ENCODE measurements around the gene SP9.

Gene SP9

DNA sequence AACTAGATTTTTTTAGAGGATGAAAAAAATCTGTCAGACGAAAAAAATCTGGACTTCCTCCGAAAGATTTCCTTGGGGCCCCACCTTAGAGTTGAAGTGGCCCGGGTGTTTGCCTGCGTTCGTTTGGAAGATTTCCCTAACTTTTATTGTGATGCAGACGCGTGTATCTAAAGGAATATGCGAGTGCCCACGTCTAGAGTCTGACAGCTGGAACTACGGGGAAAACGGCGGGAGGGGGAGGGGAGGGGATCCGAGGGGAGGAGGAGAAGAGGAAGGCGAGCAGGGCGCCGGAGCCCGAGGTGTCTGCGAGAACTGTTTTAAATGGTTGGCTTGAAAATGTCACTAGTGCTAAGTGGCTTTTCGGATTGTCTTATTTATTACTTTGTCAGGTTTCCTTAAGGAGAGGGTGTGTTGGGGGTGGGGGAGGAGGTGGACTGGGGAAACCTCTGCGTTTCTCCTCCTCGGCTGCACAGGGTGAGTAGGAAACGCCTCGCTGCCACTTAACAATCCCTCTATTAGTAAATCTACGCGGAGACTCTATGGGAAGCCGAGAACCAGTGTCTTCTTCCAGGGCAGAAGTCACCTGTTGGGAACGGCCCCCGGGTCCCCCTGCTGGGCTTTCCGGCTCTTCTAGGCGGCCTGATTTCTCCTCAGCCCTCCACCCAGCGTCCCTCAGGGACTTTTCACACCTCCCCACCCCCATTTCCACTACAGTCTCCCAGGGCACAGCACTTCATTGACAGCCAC is 2.4 kb upstream of the SP9 start:
- H3K4me3 ChIP-seq (ENCODE audit: low read depth, low read length), result peak overlapping the region; percentile 6; the same call in 1 of the 2 replicates
- TF ChIP-seq, protein P1, sequence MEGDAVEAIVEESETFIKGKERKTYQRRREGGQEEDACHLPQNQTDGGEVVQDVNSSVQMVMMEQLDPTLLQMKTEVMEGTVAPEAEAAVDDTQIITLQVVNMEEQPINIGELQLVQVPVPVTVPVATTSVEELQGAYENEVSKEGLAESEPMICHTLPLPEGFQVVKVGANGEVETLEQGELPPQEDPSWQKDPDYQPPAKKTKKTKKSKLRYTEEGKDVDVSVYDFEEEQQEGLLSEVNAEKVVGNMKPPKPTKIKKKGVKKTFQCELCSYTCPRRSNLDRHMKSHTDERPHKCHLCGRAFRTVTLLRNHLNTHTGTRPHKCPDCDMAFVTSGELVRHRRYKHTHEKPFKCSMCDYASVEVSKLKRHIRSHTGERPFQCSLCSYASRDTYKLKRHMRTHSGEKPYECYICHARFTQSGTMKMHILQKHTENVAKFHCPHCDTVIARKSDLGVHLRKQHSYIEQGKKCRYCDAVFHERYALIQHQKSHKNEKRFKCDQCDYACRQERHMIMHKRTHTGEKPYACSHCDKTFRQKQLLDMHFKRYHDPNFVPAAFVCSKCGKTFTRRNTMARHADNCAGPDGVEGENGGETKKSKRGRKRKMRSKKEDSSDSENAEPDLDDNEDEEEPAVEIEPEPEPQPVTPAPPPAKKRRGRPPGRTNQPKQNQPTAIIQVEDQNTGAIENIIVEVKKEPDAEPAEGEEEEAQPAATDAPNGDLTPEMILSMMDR (IDR thresholded peaks at IDR 0.05; ENCODE audit: insufficient read depth, low read length, missing control alignments), result no peak
- DNase-seq (ENCODE audit: low read depth, low spot score), result no peak
- ChIA-PET POLR2A (no interaction called here), CTCF (no interaction called here)

DNA sequence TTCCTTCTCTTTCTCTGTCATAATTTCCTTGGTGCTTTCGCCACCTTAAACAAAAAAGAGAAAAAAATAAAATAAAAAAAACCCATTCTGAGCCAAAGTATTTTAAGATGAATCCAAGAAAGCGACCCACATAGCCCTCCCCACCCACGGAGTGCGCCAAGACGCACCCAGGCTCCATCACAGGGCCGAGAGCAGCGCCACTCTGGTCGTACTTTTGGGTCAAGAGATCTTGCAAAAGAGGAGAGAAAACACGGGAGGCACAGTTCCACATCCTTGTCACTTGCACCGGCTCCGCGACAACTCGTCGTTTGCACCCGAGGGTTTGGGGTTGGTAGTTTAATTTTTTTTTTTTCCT is 1.8 kb upstream of the SP9 start:
- CTCF ChIA-PET, result no interaction called here
- H3K4me3 ChIP-seq (ENCODE audit: low read depth, low read length), result peak overlapping the region; percentile 16; the same call in 1 of the 2 replicates
- no peak for DNase-seq (ENCODE audit: low read depth, low spot score)
- POLR2A ChIA-PET, result no interaction called here
- TF ChIP-seq, protein P1 (IDR thresholded peaks at IDR 0.05; ENCODE audit: insufficient read depth, low read length, missing control alignments), result no peak

DNA sequence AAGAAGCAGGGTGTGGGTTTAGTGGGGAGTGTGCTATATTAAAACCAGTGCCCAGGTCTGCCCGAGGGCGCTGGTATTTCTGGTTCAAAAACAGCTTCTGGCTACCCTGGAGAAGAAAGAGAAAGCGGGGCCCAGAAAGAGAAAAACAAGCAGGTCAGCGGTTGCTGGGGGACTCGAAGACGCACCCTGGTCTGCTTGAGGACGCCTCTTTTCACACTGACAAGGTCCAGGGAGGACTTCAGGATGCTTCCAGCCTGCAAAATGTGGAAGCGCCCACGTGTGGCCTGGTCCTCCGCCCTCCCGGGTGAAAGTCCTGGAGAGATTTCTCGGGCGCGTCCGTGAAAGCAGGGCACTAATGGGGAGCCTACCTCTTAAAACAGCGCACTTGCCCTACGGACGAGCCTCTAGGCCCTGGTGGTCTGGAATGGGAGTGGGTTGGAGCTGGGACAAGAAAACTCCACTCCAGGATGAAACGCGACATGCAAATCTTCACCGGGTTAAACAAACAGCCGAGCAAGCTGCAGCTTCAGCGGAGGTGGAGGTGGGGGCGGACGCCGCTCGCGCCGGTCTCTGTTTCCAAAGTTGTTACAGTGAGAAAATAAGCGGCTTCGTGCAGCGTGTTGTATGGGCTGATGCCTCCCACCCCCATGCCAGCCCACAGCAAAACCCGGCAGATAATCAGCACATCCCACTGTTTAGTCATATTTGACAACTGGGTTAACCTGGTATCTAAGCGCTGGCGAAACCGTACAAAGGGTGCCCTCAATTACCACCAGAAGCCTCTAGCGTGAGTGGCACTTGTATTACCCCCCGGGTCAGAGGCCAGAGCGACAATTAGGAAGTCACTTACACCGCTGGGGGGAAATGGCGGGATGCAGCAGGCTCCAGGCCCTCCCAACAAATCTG is 1.1 kb upstream of the SP9 start:
- POLR2A ChIA-PET, result no interaction called here
- TF ChIP-seq, protein P1 (IDR thresholded peaks at IDR 0.05; ENCODE audit: insufficient read depth, low read length, missing control alignments), result no peak
- CTCF ChIA-PET, result interaction anchor here (1.2 kb wide), 1 partner anchor 14 kb away, joined by 3 read pairs; no protein-coding TSS in a partner anchor
- peak overlapping the region; percentile 34 for H3K4me3 ChIP-seq (ENCODE audit: low read depth, low read length)
- no peak for DNase-seq (ENCODE audit: low read depth, low spot score)

DNA sequence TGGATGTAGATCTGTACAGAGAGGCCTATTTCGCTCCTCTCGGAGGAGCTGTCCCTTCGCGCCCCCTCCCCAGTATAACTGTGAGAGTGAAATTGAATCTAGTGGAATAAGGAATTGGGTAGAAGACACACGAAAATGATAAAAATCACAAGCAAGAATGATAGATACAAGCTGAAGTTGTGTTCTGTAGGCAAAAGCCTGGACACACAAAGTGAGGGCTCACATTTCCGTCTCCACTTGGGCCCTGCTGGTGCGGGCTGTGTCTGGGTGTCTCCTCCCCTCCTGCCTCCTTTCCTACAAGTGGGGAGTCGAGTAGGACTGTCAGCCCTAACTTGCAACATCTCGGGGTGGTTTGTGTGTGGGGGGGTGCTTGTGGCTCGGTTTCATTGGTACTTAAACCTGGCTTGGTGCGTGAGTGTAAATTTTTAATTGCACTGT is 457 bp upstream of the SP9 start:
- CTCF ChIA-PET, result interaction anchor here (1.2 to 3.1 kb wide), 2 partner anchors 9 to 14 kb away, joined by 3 to 11 read pairs; no protein-coding TSS in a partner anchor
- DNase-seq (ENCODE audit: low read depth, low spot score), result no peak

DNA sequence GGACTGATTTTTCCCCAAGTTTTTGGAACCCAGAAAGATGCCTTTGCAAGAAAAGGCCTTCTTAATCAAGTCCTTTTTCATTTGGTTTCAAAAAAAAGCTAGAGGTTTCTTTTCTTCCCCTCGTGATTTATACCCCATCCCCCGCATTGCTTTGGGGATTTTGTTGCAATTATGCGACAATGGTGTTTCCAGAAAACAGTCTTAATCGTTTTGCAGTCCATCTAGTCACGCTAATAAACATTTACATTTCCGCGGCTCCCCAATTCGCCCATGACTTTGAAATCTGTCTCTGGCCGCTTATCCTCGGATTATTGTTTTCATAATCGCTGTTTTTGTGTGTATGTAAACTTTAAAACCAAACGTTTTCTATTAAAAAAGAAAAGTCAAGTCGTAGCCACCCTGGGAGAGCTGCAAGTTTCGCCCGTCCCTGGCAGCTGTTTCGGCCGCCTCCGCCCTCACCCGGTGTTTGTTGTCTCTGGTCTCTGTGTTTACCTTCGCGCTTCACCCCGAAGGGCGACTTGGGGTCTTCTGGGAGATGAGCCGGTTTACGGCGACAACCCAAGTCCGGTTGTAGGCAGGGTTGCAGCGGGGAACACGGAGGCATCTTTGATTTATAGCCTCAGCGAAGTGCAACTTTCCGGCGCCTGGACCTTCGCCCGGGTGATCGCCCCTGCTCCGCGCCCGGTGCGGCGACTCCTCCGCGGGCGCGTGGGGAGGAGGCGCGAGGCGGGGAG is 667 bp downstream of the SP9 start:
- POLR2A ChIA-PET, result no interaction called here
- TF ChIP-seq, protein P1 (IDR thresholded peaks at IDR 0.05; ENCODE audit: insufficient read depth, low read length, missing control alignments), result no peak
- DNase-seq (ENCODE audit: low read depth, low spot score), result no peak
- peak overlapping the region; percentile 66 for H3K4me3 ChIP-seq (ENCODE audit: low read depth, low read length)
- CTCF ChIA-PET, result interaction anchor here (3.1 kb wide), 1 partner anchor 10 kb away, joined by 11 read pairs; no protein-coding TSS in a partner anchor

More for the DNA sequence above, 457 bp upstream of the SP9 start:
- TF ChIP-seq, protein P1 (IDR thresholded peaks at IDR 0.05; ENCODE audit: insufficient read depth, low read length, missing control alignments), result no peak
- no peak overlapping the region; the same call in none of the 2 replicates for H3K4me3 ChIP-seq (ENCODE audit: low read depth, low read length)
- POLR2A ChIA-PET, result no interaction called here
